Measurements from ENCODE around the gene AP2A1. TPM values are rescaled to one million over a fixed set of nuclear protein-coding genes. Genes with fewer than 3 reads are reported as not detected.

Gene AP2A1
- total RNA-seq, 3 donors from 2014 or later (not counting 1 experiment from before 2014, with no cell fraction given): 137 to 163 (median 161) TPM

GRCh38 chr19:49838885-49839588 lies 72.2 kb downstream of the AP2A1 start:
- Histone ChIP-seq H3K4me3 (ENCODE audit: low read length) (no peak overlapping the region), H3K4me1 (ENCODE audit: control insufficient read depth, insufficient read depth, low read length) (peaks cover 1% of the 10 kb centered on the region), H3K9me3 (ENCODE audit: control insufficient read depth, insufficient read depth, low read length) (no peaks in the 10 kb centered on the region), H3K27me3 (ENCODE audit: control insufficient read depth, insufficient read depth, low read length) (no peaks in the 10 kb centered on the region), H3K36me3 (ENCODE audit: control insufficient read depth, insufficient read depth, low read length) (peaks cover 38% of the 10 kb centered on the region), H3K27ac (ENCODE audit: low read length) (no peak overlapping the region)
- 97% methylated on average over 17 of the region's 18 CpGs for WGBS (ENCODE audit: insufficient coverage)
- peaks cover 10 to 19% of the 10 kb centered on the region in 2 donors for H3K4me1 Mint-ChIP-seq
- H3K27ac Mint-ChIP-seq: no peak overlapping the region
- intact Hi-C loops (cut with micrococcal nuclease): no loop called here
- no peaks in the 10 kb centered on the region for H3K27me3 Mint-ChIP-seq (ENCODE audit: low read depth in 2 of 2)
- no peak overlapping the region for H3K4me3 Mint-ChIP-seq
- no peaks in the 10 kb centered on the region for H3K9me3 Mint-ChIP-seq
- DNase-seq: no peak
- ATAC-seq: no peak
- no peak for TF ChIP-seq CTCF (IDR thresholded peaks at IDR 0.05)
- H3K36me3 Mint-ChIP-seq: no peaks in the 10 kb centered on the region

DNA sequence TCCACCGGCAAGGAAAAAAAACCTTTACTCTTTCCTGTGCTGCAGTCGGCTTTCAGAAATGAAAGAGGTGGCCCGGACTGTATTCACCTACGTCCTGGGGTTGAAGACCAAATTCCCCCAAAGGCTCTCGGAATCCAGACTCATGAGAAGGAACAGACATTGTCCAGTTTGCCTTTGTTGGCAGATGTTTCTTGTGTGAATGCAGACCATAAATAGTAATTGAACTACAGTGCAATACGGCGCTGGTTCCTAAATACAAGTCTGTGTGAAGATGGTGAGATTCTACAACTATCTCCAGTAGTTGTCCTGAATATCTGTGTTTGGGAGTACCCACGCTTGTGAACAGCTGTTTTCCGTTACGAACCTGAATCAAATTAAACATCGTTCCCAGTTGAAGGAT lies 72.9 kb downstream of the AP2A1 start:
- Mint-ChIP-seq H3K4me1 (peaks cover 10 to 19% of the 10 kb centered on the region in 2 donors), H3K36me3 (no peaks in the 10 kb centered on the region), H3K4me3 (no peak overlapping the region), H3K9me3 (no peaks in the 10 kb centered on the region), H3K27ac (no peak overlapping the region), H3K27me3 (ENCODE audit: low read depth in 2 of 2) (no peaks in the 10 kb centered on the region)
- DNase-seq (no peak), ATAC-seq (no peak)
- Histone ChIP-seq H3K9me3 (ENCODE audit: control insufficient read depth, insufficient read depth, low read length) (no peaks in the 10 kb centered on the region), H3K4me1 (ENCODE audit: control insufficient read depth, insufficient read depth, low read length) (peaks cover 8% of the 10 kb centered on the region), H3K27me3 (ENCODE audit: control insufficient read depth, insufficient read depth, low read length) (no peaks in the 10 kb centered on the region), H3K4me3 (ENCODE audit: low read length) (no peak overlapping the region), H3K36me3 (ENCODE audit: control insufficient read depth, insufficient read depth, low read length) (peaks cover 31% of the 10 kb centered on the region), H3K27ac (ENCODE audit: low read length) (no peak overlapping the region)
- intact Hi-C loops (cut with micrococcal nuclease): no loop called here
- TF ChIP-seq CTCF (IDR thresholded peaks at IDR 0.05): no peak
- WGBS (ENCODE audit: insufficient coverage): 98% methylated on average over 11 of the region's 11 CpGs

DNA sequence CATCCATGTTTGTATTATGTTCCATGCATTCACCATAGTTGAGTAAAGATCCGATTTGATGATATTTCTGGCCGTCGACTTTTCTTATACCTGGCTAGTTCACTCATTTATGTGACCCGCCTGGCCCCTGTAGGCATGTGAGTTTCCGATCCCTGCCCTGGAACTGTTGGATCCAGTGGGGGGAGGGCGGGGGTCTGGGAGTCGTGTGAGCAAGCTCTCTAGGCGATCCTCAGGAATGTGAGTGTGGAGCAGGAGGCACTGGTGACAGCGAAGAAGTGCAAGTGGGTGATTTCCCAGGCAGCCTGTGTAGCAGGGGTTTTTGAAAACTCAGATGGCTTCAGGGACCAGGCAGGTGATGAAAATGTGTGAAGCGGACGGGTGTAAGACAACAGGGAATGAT lies 73.5 kb downstream of the AP2A1 start:
- Mint-ChIP-seq H3K4me1 (peaks cover 10 to 19% of the 10 kb centered on the region in 2 donors), H3K27me3 (ENCODE audit: low read depth in 2 of 2) (no peaks in the 10 kb centered on the region), H3K9me3 (no peaks in the 10 kb centered on the region), H3K27ac (peak overlapping the region in 1 of 2 donors; percentile 38), H3K4me3 (no peak overlapping the region), H3K36me3 (no peaks in the 10 kb centered on the region)
- Histone ChIP-seq H3K27me3 (ENCODE audit: control insufficient read depth, insufficient read depth, low read length) (no peaks in the 10 kb centered on the region), H3K36me3 (ENCODE audit: control insufficient read depth, insufficient read depth, low read length) (peaks cover 25% of the 10 kb centered on the region), H3K9me3 (ENCODE audit: control insufficient read depth, insufficient read depth, low read length) (no peaks in the 10 kb centered on the region), H3K27ac (ENCODE audit: low read length) (no peak overlapping the region), H3K4me1 (ENCODE audit: control insufficient read depth, insufficient read depth, low read length) (peaks cover 8% of the 10 kb centered on the region), H3K4me3 (ENCODE audit: low read length) (no peak overlapping the region)
- no peak for ATAC-seq
- no peak for DNase-seq
- 91% methylated on average over 11 of the region's 11 CpGs for WGBS (ENCODE audit: insufficient coverage)
- intact Hi-C loops (cut with micrococcal nuclease): no loop called here
- no peak for TF ChIP-seq CTCF (IDR thresholded peaks at IDR 0.05)
